Vagina (tissue), 2 donors: ENCODE measurements around the gene PCNT. TPM values are rescaled to one million over a fixed set of nuclear protein-coding genes. Genes with fewer than 3 reads are reported as not detected.

Experiments
- DNase-seq, 2 donors: peaks; one replicate each; pipeline ENCODE4 v3.0.0-alpha.2; 2017; ENCODE audit errors: extremely low spot score in 2 of 2
- H3K27ac ChIP-seq: fragments of 200-600 bp; sonication (generic); one replicate; pipeline ENCODE4 v1.5.1; 2019
- H3K27me3 ChIP-seq: fragments of 200-600 bp; sonication (generic); one replicate; pipeline ENCODE4 v1.5.1; 2019
- H3K36me3 ChIP-seq, 2 donors: fragments of 200-600 bp; sonication (generic); one replicate each; pipeline ENCODE4 v1.5.1; 2017 to 2019
- H3K4me1 ChIP-seq: fragments of 200-600 bp; sonication (generic); one replicate; pipeline ENCODE4 v1.5.1; 2019
- H3K4me3 ChIP-seq, 2 donors: fragments of 200-600 bp; sonication (generic); 1 replicate in 1 of 2; 2 replicates in 1 of 2; pipeline ENCODE4 v1.5.1; 2016 to 2019
- H3K9me3 ChIP-seq: fragments of 200-600 bp; sonication (generic); one replicate; pipeline ENCODE4 v1.5.1; 2019
- CTCF ChIP-seq, 3 experiments: fragments of 450-650 bp in 2 of 3; fragments of 200-600 bp in 1 of 3; sonication (generic) in 1 of 3; IDR thresholded peaks; one replicate each; pipeline ENCODE4 v1.5.1; 2017 to 2019; ENCODE audit warnings: antibody characterized with exemption in 3 of 3, mild to moderate bottlenecking in 2 of 3, moderate library complexity in 2 of 3
- POLR2A ChIP-seq, 2 donors: fragments of 450-650 bp; IDR thresholded peaks; one replicate each; pipeline ENCODE4 v1.6.1; 2017; ENCODE audit warnings: antibody characterized with exemption in 2 of 2, mild to moderate bottlenecking in 2 of 2, moderate library complexity in 2 of 2
- POLR2AphosphoS5 ChIP-seq, 2 donors: sonication (generic); formaldehyde crosslinking; IDR thresholded peaks; one replicate each; pipeline ENCODE4 v1.9.0; 2017; ENCODE audit warnings: antibody characterized with exemption in 2 of 2, mild to moderate bottlenecking in 2 of 2, low read depth in 1 of 2; ENCODE audit not compliant: insufficient read depth in 1 of 2
- intact Hi-C: fragments of 100-400 bp; cut with DNase I; formaldehyde crosslinking; loops from one replicate; pipeline ENCODE4 v1.15.1; 2023
- total RNA-seq: library from RNA; depleted of rRNA; stranded (reverse); fragments of >200 nt; gene quantifications from one replicate; pipeline ENCODE4 v1.2.3, GENCODE V29; 2016

Gene PCNT
- total RNA-seq, 1 donor from 2014 or later: 35.8 TPM

GRCh38 chr21:46384556-46384955, 60.6 kb downstream of the PCNT start:
- no peak for DNase-seq
- intact Hi-C loops: no loop called here
- H3K4me1 ChIP-seq: peaks cover 9% of the 10 kb centered on the region
- no peak overlapping the region for H3K4me3 ChIP-seq
- no peaks in the 10 kb centered on the region for H3K9me3 ChIP-seq
- peaks cover 0 to 27% of the 10 kb centered on the region in 2 donors for H3K36me3 ChIP-seq
- H3K27ac ChIP-seq: no peak overlapping the region
- TF ChIP-seq POLR2A (IDR thresholded peaks at IDR 0.05) (no peak), POLR2AphosphoS5 (IDR thresholded peaks at IDR 0.05; ENCODE audit: insufficient read depth in 1 of 2, low read depth in 1 of 2) (no peak), CTCF (IDR thresholded peaks at IDR 0.05) (no peak)
- H3K27me3 ChIP-seq: no peaks in the 10 kb centered on the region

- H3K4me3 ChIP-seq: no peak overlapping the region
- H3K36me3 ChIP-seq: peaks cover 0 to 31% of the 10 kb centered on the region in 2 donors
- no peaks in the 10 kb centered on the region for H3K27me3 ChIP-seq
- TF ChIP-seq POLR2A (IDR thresholded peaks at IDR 0.05) (no peak), POLR2AphosphoS5 (IDR thresholded peaks at IDR 0.05; ENCODE audit: insufficient read depth in 1 of 2, low read depth in 1 of 2) (no peak), CTCF (IDR thresholded peaks at IDR 0.05) (no peak)
- H3K9me3 ChIP-seq: no peaks in the 10 kb centered on the region
- peaks cover 9% of the 10 kb centered on the region for H3K4me1 ChIP-seq
- no peak for DNase-seq
- no peak overlapping the region for H3K27ac ChIP-seq
- intact Hi-C loops: no loop called here
Measured at GRCh38 chr21:46385846-46386733, 62.1 kb downstream of the PCNT start.

- Histone ChIP-seq H3K27ac (no peak overlapping the region), H3K36me3 (peaks cover 0 to 35% of the 10 kb centered on the region in 2 donors), H3K27me3 (no peaks in the 10 kb centered on the region), H3K4me1 (peaks cover 9% of the 10 kb centered on the region), H3K9me3 (no peaks in the 10 kb centered on the region), H3K4me3 (no peak overlapping the region)
- TF ChIP-seq CTCF (IDR thresholded peaks at IDR 0.05) (no peak), POLR2A (IDR thresholded peaks at IDR 0.05) (no peak), POLR2AphosphoS5 (IDR thresholded peaks at IDR 0.05; ENCODE audit: insufficient read depth in 1 of 2, low read depth in 1 of 2) (no peak)
- intact Hi-C loops: no loop called here
- DNase-seq: no peak
Measured at GRCh38 chr21:46386734-46387088, 62.8 kb downstream of the PCNT start.

- H3K4me1 ChIP-seq: peaks cover 19% of the 10 kb centered on the region
- intact Hi-C loops: no loop called here
- peaks cover 0 to 28% of the 10 kb centered on the region in 2 donors for H3K36me3 ChIP-seq
- no peak for DNase-seq
- no peak overlapping the region for H3K27ac ChIP-seq
- TF ChIP-seq POLR2A (IDR thresholded peaks at IDR 0.05) (no peak), POLR2AphosphoS5 (IDR thresholded peaks at IDR 0.05; ENCODE audit: insufficient read depth in 1 of 2, low read depth in 1 of 2) (no peak), CTCF (IDR thresholded peaks at IDR 0.05) (no peak)
- no peak overlapping the region for H3K4me3 ChIP-seq
- no peaks in the 10 kb centered on the region for H3K9me3 ChIP-seq
- no peaks in the 10 kb centered on the region for H3K27me3 ChIP-seq
Measured at GRCh38 chr21:46388206-46388880, 64.4 kb downstream of the PCNT start.

GRCh38 chr21:46388896-46389295, 64.9 kb downstream of the PCNT start:
- H3K27me3 ChIP-seq: no peaks in the 10 kb centered on the region
- TF ChIP-seq CTCF (IDR thresholded peaks at IDR 0.05) (no peak), POLR2A (IDR thresholded peaks at IDR 0.05) (no peak), POLR2AphosphoS5 (IDR thresholded peaks at IDR 0.05; ENCODE audit: insufficient read depth in 1 of 2, low read depth in 1 of 2) (no peak)
- no peaks in the 10 kb centered on the region for H3K9me3 ChIP-seq
- no peak overlapping the region for H3K27ac ChIP-seq
- DNase-seq: no peak
- intact Hi-C loops: no loop called here
- H3K4me3 ChIP-seq: no peak overlapping the region
- peaks cover 0 to 28% of the 10 kb centered on the region in 2 donors for H3K36me3 ChIP-seq
- H3K4me1 ChIP-seq: peaks cover 24% of the 10 kb centered on the region
